HUES64 (cell line): ENCODE results near the gene RELB.
"Not testable (repeated sequence)": the region's sequence is repeated elsewhere in the genome, so short reads cannot be mapped to it uniquely, and the experiment has no call there.

Experiments used
- H3K27ac ChIP-seq: 2 replicates; pipeline ENCODE4 v1.7.0; 2013; ENCODE audit warnings: low read depth, low read length, inconsistent platforms
- H3K27me3 ChIP-seq: 2 replicates; pipeline ENCODE4 v1.6.1; 2013; ENCODE audit warnings: mild to moderate bottlenecking, low read length; ENCODE audit not compliant: insufficient read depth
- H3K36me3 ChIP-seq: 2 replicates; pipeline ENCODE4 v1.6.1; 2013; ENCODE audit warnings: mild to moderate bottlenecking, low read length; ENCODE audit not compliant: insufficient read depth
- H3K4me1 ChIP-seq: 2 replicates; pipeline ENCODE4 v1.6.1; 2013; ENCODE audit warnings: mild to moderate bottlenecking, low read length, moderate library complexity; ENCODE audit not compliant: insufficient read depth
- H3K4me3 ChIP-seq: 2 replicates; pipeline ENCODE4 v1.5.1; 2013; ENCODE audit warnings: mild to moderate bottlenecking, low read length, moderate library complexity
- H3K9ac ChIP-seq: 2 replicates; pipeline ENCODE4 v1.6.1; 2013; ENCODE audit warnings: mild to moderate bottlenecking, low read depth, low read length
- H3K9me3 ChIP-seq: 2 replicates; pipeline ENCODE4 v1.6.1; 2013; ENCODE audit warnings: low read depth, low read length; ENCODE audit not compliant: insufficient read depth
- WGBS: fragments of 150-250, 120-280 bp; methylation state at CpG from one replicate; pipeline ENCODE4 v1.1.7; 2013; ENCODE audit warnings: missing lambda C conversion rate; 5-methylcytosine and 5-hydroxymethylcytosine counted together

RELB gene

DNA sequence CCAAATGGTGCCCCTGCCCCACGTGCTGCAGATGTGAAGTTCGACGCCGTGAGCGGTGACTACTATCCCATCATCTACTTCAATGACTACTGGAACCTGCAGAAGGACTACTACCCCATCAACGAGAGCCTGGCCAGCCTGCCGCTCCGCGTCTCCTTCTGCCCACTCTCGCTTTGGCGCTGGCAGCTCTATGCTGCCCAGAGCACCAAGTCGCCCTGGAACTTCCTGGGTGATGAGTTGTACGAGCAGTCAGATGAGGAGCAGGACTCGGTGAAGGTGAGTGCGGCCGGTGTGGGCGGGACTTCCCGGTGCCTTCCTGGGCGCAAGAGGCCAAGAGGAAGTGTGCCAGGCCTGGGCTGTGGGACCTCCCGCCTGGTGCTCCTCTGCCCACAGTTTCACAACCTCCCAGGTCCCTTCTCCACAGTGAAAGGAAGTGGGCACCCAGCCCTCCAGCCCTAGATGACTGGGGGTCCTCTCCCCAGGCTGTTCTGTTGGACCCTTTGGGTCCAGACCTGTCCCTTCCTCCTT, 14.1 kb upstream of the RELB start:
- Histone ChIP-seq H3K9me3 (no peaks in the 10 kb centered on the region), H3K4me1 (no peaks in the 10 kb centered on the region), H3K9ac (no peak overlapping the region), H3K27ac (no peak overlapping the region), H3K27me3 (no peaks in the 10 kb centered on the region), H3K4me3 (no peak overlapping the region), H3K36me3 (peaks cover 70% of the 10 kb centered on the region)
- 96% methylated on average over 20 of the region's 20 CpGs for WGBS

DNA sequence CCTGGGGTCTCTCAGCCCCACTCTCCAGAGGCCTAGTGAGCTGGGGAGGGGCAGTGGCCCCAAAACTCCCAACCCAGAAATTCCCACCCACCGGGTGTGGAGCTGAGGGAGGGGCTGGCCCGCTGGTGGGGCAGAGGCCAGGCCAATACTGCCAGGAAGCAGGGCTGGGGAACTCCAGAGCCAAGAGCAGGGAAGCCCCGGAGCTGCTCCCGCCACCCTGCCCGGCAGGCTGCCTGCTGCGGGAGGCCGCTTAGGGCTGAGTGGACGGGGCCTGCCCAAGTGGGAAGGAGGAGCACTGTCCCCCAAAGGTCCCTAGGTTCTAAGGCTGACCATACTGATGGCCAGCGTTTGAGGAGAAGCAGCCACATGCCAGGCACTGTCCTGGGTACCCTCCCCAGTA, 13.0 kb upstream of the RELB start:
- no peak overlapping the region for H3K27ac ChIP-seq
- 95% methylated on average over 9 of the region's 9 CpGs for WGBS
- H3K9ac ChIP-seq, result no peak overlapping the region
- peaks cover 69% of the 10 kb centered on the region for H3K36me3 ChIP-seq
- H3K4me3 ChIP-seq, result no peak overlapping the region
- H3K4me1 ChIP-seq, result no peaks in the 10 kb centered on the region
- H3K9me3 ChIP-seq, result no peaks in the 10 kb centered on the region
- no peaks in the 10 kb centered on the region for H3K27me3 ChIP-seq

DNA sequence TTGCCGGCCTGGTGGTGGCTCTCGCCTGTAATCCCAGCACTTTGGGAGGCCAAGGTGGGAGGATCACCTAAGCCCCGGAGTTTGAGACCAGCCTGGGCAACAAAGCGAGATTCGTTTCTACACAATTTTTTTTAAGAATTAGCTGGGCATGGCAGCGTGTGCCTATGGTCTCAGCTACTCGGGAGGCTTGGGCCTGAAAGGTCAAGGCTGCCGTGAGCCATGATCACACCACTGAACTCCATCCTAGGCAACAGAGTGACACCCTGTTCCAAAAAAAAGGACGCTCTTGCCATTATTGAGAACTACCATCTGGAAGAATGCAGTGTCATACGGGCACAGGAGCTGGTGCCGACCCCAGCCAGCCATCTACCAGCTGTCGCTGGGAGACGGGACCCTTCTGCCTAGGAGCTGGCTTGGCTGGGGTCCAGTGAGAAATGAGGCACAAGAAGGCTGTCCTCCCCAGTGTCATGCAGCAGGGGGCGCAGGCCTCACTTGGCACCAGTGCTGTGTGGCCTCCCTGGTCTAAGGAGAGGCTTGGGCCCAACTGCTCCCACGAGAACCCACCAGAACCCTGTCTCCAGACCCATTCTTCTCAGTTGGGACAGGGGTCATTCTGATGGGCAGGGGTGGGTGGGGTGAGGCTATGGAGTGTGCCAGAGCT, 12.2 kb upstream of the RELB start:
- WGBS, result 92% methylated on average over 15 of the region's 15 CpGs
- no peak overlapping the region for H3K4me3 ChIP-seq
- no peaks in the 10 kb centered on the region for H3K4me1 ChIP-seq
- H3K27me3 ChIP-seq, result no peaks in the 10 kb centered on the region
- H3K9ac ChIP-seq, result no peak overlapping the region
- peaks cover 72% of the 10 kb centered on the region for H3K36me3 ChIP-seq
- no peaks in the 10 kb centered on the region for H3K9me3 ChIP-seq
- H3K27ac ChIP-seq, result no peak overlapping the region

DNA sequence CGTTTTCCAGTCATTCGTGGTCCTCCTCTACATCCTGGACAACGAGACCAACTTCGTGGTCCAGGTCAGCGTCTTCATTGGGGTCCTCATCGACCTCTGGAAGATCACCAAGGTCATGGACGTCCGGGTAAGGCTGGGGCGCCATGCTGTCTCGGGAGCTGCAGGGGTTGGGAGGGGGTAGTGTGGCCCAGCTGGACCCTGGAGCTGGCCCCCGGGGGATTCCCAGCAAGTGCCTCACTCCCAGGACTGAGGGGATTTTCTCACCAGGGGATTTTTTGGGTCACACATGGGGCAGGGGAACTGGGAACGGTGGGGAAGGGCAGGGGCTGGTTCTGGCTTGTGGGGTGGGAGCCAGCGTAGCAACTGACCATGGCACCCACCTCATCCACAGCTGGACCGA, 10.8 kb upstream of the RELB start:
- H3K27ac ChIP-seq, result no peak overlapping the region
- 93% methylated on average over 14 of the region's 14 CpGs for WGBS
- H3K27me3 ChIP-seq, result no peaks in the 10 kb centered on the region
- H3K4me3 ChIP-seq, result no peak overlapping the region
- H3K36me3 ChIP-seq, result peaks cover 61% of the 10 kb centered on the region
- no peaks in the 10 kb centered on the region for H3K9me3 ChIP-seq
- H3K4me1 ChIP-seq, result no peaks in the 10 kb centered on the region
- H3K9ac ChIP-seq, result no peak overlapping the region

DNA sequence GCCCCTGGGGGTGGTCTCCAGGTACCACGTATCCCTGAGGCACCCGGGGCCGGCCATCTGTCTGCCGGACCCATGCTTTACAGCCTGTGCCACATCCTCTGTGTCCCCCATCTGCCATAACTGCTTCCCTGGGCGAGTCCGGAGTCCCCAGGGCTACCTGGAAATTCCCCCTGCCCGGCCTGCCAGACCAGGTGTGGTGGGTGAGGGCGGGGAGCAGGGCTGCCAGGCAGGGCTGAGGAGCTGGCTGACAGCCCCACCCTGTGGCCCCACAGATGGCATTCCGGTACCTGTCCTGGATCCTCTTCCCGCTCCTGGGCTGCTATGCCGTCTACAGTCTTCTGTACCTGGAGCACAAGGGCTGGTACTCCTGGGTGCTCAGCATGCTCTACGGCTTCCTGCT, 10.3 kb upstream of the RELB start:
- Histone ChIP-seq H3K27ac (no peak overlapping the region), H3K9me3 (no peaks in the 10 kb centered on the region), H3K4me3 (no peak overlapping the region), H3K9ac (no peak overlapping the region), H3K36me3 (peaks cover 56% of the 10 kb centered on the region), H3K27me3 (no peaks in the 10 kb centered on the region), H3K4me1 (no peaks in the 10 kb centered on the region)
- WGBS, result 97% methylated on average over 12 of the region's 12 CpGs

DNA sequence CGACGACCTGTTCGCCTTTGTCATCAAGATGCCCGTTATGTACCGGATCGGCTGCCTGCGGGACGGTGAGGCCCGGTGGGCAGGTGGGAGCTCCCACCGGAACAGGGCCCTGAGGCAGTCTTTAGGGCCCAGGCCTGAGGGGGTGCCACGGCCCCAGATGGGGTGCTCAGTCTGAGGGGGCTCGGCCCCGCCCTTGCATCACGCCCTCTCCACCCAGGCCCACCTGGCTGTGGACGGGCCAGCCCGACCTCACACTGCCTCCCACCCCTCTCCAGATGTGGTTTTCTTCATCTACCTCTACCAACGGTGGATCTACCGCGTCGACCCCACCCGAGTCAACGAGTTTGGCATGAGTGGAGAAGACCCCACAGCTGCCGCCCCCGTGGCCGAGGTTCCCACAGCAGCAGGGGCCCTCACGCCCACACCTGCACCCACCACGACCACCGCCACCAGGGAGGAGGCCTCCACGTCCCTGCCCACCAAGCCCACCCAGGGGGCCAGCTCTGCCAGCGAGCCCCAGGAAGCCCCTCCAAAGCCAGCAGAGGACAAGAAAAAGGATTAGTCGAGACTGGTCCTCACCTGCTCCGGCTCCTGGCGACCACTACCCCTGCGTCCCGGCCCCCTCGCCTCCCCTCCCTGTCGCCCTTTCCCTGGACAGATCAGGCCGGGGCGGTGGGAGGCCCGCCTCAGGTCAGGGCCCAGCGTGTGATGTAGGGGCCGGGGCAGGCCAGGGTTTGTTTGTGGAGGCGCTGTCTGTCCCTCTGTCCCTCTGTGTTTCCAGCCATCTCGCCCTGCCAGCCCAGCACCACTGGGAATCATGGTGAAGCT, 8.7 kb upstream of the RELB start:
- Histone ChIP-seq H3K4me3 (no peak overlapping the region), H3K27ac (no peak overlapping the region), H3K36me3 (peaks cover 44% of the 10 kb centered on the region), H3K4me1 (no peaks in the 10 kb centered on the region), H3K27me3 (no peaks in the 10 kb centered on the region), H3K9ac (no peak overlapping the region), H3K9me3 (no peaks in the 10 kb centered on the region)
- WGBS, result 95% methylated on average over 44 of the region's 44 CpGs

DNA sequence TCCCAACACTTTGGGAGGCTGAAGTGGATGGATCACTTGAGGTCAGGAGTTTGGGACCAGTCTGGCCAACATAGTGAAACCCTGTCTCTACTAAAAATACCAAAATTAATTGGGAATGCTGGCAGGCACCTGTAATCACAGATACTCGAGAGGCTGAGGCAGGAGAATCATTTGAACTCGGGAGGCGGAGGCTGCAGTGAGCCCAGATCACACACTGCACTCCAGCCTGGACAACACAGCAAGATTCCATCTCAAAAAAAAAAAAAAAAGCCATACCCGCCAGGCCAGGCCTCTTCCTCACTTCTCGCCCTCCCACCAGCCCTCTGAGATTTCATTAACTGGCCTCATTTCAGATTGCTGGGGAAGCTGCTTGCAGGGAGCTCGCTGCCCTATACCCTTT, 7.7 kb upstream of the RELB start:
- no peak overlapping the region for H3K27ac ChIP-seq
- H3K9me3 ChIP-seq, result no peaks in the 10 kb centered on the region
- peaks cover 38% of the 10 kb centered on the region for H3K36me3 ChIP-seq
- H3K4me1 ChIP-seq, result no peaks in the 10 kb centered on the region
- no peak overlapping the region for H3K4me3 ChIP-seq
- H3K9ac ChIP-seq, result no peak overlapping the region
- no peaks in the 10 kb centered on the region for H3K27me3 ChIP-seq
- WGBS, result 90% methylated on average over 6 of the region's 6 CpGs

DNA sequence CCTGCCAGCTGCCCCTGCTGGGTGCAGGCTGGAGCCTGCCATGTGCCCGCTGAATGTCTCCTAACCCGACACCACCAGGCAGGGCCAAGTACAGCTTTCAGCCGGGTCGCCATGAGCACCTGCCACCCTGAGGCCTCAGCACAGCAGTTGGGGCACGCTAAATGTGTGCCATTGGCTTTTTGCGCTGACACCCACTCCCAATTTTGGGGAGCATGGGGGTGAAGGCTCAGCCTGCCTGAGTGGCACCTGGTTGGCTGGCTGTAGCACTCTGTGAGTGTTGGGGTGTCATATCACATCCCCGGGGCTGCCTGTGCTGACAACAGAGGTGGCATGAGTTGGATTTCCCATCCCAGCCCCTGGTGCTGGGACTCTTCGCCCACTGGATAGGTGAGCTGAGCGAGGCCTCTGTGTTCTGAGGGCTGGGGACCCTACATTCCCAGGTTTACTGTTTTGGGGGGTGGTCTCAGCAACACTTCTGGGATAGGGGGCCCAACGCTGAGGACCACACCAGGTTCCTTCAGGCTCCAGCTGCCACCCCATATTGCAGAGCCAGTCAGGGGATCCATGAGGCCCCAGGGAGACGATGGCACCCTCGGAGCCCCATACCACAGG, 7.2 kb upstream of the RELB start:
- Histone ChIP-seq H3K4me3 (no peak overlapping the region), H3K36me3 (peaks cover 36% of the 10 kb centered on the region), H3K27ac (no peak overlapping the region), H3K4me1 (no peaks in the 10 kb centered on the region), H3K27me3 (no peaks in the 10 kb centered on the region), H3K9ac (no peak overlapping the region), H3K9me3 (no peaks in the 10 kb centered on the region)
- 96% methylated on average over 12 of the region's 12 CpGs for WGBS

DNA sequence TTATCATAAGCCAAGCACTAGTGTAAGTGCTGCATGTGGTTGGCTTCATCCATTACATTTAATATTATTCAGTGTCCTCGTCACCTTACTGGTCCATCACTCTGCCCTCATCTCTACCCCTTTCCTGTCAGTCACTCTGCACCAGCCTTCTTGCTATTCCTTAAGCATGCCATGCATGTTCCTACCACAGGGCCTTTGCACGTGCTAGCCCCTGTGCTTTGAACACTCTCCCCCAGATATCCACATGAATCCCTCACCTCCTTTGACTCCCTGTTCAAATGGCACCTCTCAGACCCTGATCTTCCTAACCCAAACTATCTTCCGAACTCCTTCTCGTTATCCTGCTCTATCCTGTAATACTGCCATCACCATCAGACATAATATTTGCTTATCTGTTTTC, 3.2 kb upstream of the RELB start:
- H3K9ac ChIP-seq, result no peak overlapping the region
- H3K9me3 ChIP-seq, result no peaks in the 10 kb centered on the region
- no peak overlapping the region for H3K27ac ChIP-seq
- H3K4me3 ChIP-seq, result no peak overlapping the region
- H3K4me1 ChIP-seq, result no peaks in the 10 kb centered on the region
- WGBS, result 91% methylated on average over 4 of the region's 4 CpGs
- H3K36me3 ChIP-seq, result 0 out of 2 replicates have a peak, but pooled peaks cover 3% of the 10 kb centered on the region
- H3K27me3 ChIP-seq, result no peaks in the 10 kb centered on the region

DNA sequence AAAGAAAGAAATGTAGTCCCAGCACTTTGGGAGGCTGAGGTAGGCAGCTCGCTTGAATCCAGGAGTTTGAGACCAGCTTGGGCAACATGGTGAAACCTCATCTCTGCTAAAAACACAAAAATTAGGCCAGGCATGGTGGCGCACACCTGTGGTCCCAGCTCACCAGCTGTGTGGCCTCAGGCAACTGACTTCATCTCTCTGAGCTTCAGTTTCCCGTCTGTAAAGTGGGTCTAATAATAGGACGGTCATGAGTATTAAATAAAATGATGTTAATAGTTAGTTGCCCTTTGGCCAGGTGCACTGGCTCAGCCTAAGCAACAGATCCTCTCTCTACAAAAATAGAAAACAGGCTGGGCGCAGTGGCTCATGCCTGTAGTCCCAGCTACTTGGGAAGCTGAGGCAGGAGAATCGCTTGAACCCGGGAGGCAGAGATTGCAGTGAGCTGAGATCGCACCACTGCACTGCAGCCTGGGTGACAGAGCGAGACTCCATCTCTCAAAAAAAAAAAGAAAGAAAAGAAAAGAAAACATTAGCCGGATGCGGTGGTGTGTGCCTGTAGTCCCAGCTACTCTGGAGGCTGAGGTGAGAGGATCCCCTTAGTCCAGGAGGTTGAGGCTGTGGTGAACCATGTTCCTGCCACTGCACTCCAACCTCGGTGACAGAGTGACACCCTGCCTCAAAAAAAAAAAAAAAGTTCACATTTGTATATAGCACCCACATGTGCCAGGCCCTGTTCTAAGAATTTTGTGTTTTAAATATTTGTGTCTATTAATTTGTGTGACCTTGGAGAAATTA, 1.9 kb upstream of the RELB start:
- H3K27ac ChIP-seq, result not testable (repeated sequence)

DNA sequence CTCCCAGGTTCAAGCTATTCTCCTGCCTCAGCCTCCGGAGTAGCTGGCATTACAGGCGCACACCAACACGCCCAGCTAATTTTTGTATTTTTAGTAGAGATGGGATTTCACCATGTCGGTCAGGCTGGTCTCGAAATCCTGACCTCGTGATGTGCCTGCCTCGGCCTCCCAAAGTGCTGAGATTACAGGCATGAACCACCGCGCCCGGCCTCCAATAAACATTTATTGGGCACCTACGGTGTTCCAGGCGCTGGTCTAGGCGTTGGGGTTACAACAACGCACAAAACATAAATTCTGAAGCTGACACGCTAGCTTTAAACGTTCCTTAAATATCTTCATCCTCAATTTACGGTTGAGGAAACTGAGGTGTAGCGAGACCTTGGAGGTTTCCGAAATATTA, 599 bp upstream of the RELB start:
- H3K9me3 ChIP-seq, H3K27me3 ChIP-seq, H3K4me1 ChIP-seq, H3K36me3 ChIP-seq, H3K27ac ChIP-seq: not testable (repeated sequence)
- Histone ChIP-seq H3K4me3 (peak overlapping the region; percentile 50), H3K9ac (0 out of 2 replicates have a peak overlapping the region, but pooled peaks have one; percentile 31)
- WGBS, result 85% methylated on average over 19 of the region's 19 CpGs

More for the DNA sequence above, 1.9 kb upstream of the RELB start:
- not testable (repeated sequence) for H3K27me3 ChIP-seq, H3K4me1 ChIP-seq, H3K9me3 ChIP-seq, H3K4me3 ChIP-seq, H3K9ac ChIP-seq, H3K36me3 ChIP-seq
- WGBS, result 85% methylated on average over 11 of the region's 12 CpGs
